Liver (tissue), 9 donors: ENCODE data around the gene PSMD14. TPM values are rescaled to one million over a fixed set of nuclear protein-coding genes. Genes with fewer than 3 reads are reported as not detected.

ENCODE experiments used
- DNase-seq: peaks from one replicate; pipeline ENCODE4 v3.0.0-alpha.2; 2017; ENCODE audit warnings: low spot score
- H3K27ac ChIP-seq, 2 donors: one replicate each; pipeline ENCODE4 v1.7.0; 2013; ENCODE audit warnings: inconsistent platforms in 2 of 2, low read length in 2 of 2, control low read depth in 1 of 2, low read depth in 1 of 2, mild to moderate bottlenecking in 1 of 2
- H3K27me3 ChIP-seq, 4 donors: one replicate each; pipeline versions ENCODE4 v1.6.1 to v1.7.0; 2013; ENCODE audit warnings: low read length in 3 of 4, inconsistent platforms in 1 of 4, mild to moderate bottlenecking in 1 of 4, moderate library complexity in 1 of 4; ENCODE audit not compliant: control insufficient read depth in 4 of 4, insufficient read depth in 4 of 4
- H3K36me3 ChIP-seq, 4 donors: one replicate each; pipeline versions ENCODE4 v1.6.1 to v1.7.0; 2013; ENCODE audit warnings: low read length in 3 of 4, mild to moderate bottlenecking in 3 of 4, low read depth in 1 of 4, moderate library complexity in 1 of 4; ENCODE audit not compliant: control insufficient read depth in 4 of 4, insufficient read depth in 3 of 4
- H3K4me1 ChIP-seq, 4 donors: one replicate each; pipeline versions ENCODE4 v1.6.1 to v1.7.0; 2013; ENCODE audit warnings: low read length in 3 of 4, mild to moderate bottlenecking in 3 of 4, moderate library complexity in 1 of 4; ENCODE audit not compliant: control insufficient read depth in 4 of 4, insufficient read depth in 4 of 4
- H3K4me3 ChIP-seq, 3 donors: one replicate each; pipeline versions ENCODE4 v1.6.1 to v1.7.0; 2013; ENCODE audit warnings: low read length in 3 of 3, control low read depth in 1 of 3, low read depth in 1 of 3, mild to moderate bottlenecking in 1 of 3
- H3K9ac ChIP-seq, 2 donors: one replicate each; pipeline ENCODE4 v1.7.0; 2013; ENCODE audit warnings: low read length in 2 of 2, mild to moderate bottlenecking in 2 of 2, moderate library complexity in 2 of 2, control low read depth in 1 of 2, low read depth in 1 of 2
- H3K9me3 ChIP-seq, 4 donors: one replicate each; pipeline versions ENCODE4 v1.6.1 to v1.7.0; 2013; ENCODE audit warnings: low read length in 3 of 4; ENCODE audit not compliant: control insufficient read depth in 4 of 4
- ATF3 ChIP-seq: IDR thresholded peaks from 2 replicates; pipeline ENCODE4 v1.6.1; 2016; ENCODE audit warnings: antibody characterized with exemption
- CTCF ChIP-seq: fragments of 150-350 bp; IDR thresholded peaks from 2 replicates; pipeline ENCODE4 v1.5.1; 2017; ENCODE audit warnings: improper control_type of control experiment, low read depth, low read length; ENCODE audit not compliant: missing input control
- EGR1 ChIP-seq, 2 donors: IDR thresholded peaks; 2 replicates each; pipeline ENCODE4 v1.6.1; 2016 to 2018; ENCODE audit warnings: antibody characterized with exemption in 2 of 2, low read depth in 2 of 2
- FOXA1 ChIP-seq: IDR thresholded peaks from 2 replicates; pipeline ENCODE4 v1.6.1; 2016; ENCODE audit warnings: antibody characterized with exemption
- FOXA2 ChIP-seq: IDR thresholded peaks from 2 replicates; pipeline ENCODE4 v1.6.1; 2016; ENCODE audit warnings: antibody characterized with exemption
- GABPA ChIP-seq, 2 donors: IDR thresholded peaks in 1 of 2; conservative IDR thresholded peaks in 1 of 2; 2 replicates each; pipeline ENCODE4 v1.6.1; 2016; ENCODE audit warnings: antibody characterized with exemption in 2 of 2, mild to moderate bottlenecking in 1 of 2, moderate library complexity in 1 of 2
- HNF4A ChIP-seq, 2 donors: conservative IDR thresholded peaks; 2 replicates each; pipeline ENCODE4 v1.6.1; 2016; ENCODE audit warnings: antibody characterized with exemption in 2 of 2, mild to moderate bottlenecking in 2 of 2
- HNF4G ChIP-seq: IDR thresholded peaks from 2 replicates; pipeline ENCODE4 v1.6.1; 2016; ENCODE audit warnings: antibody characterized with exemption
- JUND ChIP-seq, 2 donors: IDR thresholded peaks; 2 replicates each; pipeline ENCODE4 v1.6.1; 2016; ENCODE audit warnings: antibody characterized with exemption in 2 of 2
- MAX ChIP-seq: IDR thresholded peaks from 2 replicates; pipeline ENCODE4 v1.6.1; 2016; ENCODE audit warnings: antibody characterized with exemption
- NR2F2 ChIP-seq: IDR thresholded peaks from 2 replicates; pipeline ENCODE4 v1.6.1; 2016; ENCODE audit warnings: antibody characterized with exemption
- RAD21 ChIP-seq, 2 donors: IDR thresholded peaks; 2 replicates each; pipeline ENCODE4 v1.6.1; 2016; ENCODE audit warnings: antibody characterized with exemption in 2 of 2, mild to moderate bottlenecking in 2 of 2
- REST ChIP-seq: IDR thresholded peaks from 2 replicates; pipeline ENCODE4 v1.6.1; 2016; ENCODE audit warnings: antibody characterized with exemption, mild to moderate bottlenecking
- RXRA ChIP-seq, 2 donors: IDR thresholded peaks; 2 replicates each; pipeline ENCODE4 v1.6.1; 2017 to 2018; ENCODE audit warnings: antibody characterized with exemption in 2 of 2, mild to moderate bottlenecking in 1 of 2
- SP1 ChIP-seq: IDR thresholded peaks from 2 replicates; pipeline ENCODE4 v1.6.1; 2018; ENCODE audit warnings: antibody characterized with exemption, mild to moderate bottlenecking
- TAF1 ChIP-seq: conservative IDR thresholded peaks from 2 replicates; pipeline ENCODE4 v1.6.1; 2016; ENCODE audit warnings: antibody characterized with exemption, mild to moderate bottlenecking
- YY1 ChIP-seq: IDR thresholded peaks from 2 replicates; pipeline ENCODE4 v1.6.1; 2016; ENCODE audit warnings: antibody characterized with exemption, mild to moderate bottlenecking
- ZBTB33 ChIP-seq: IDR thresholded peaks from 2 replicates; pipeline ENCODE4 v1.6.1; 2016; ENCODE audit warnings: antibody characterized with exemption
- WGBS: extraction: QIAGEN DNeasy Blood & Tissue Kit; methylation state at CpG from one replicate; pipeline ENCODE4 v1.1.7; 2013; 5-methylcytosine and 5-hydroxymethylcytosine counted together
- polyA plus RNA-seq, 2 donors: library from polyadenylated mRNA; stranded (reverse) in 1 of 2; unstranded in 1 of 2; fragments of 200-250 nt in 1 of 2; fragments of >200 nt in 1 of 2; fragmentation: Nextera tagmentation in 1 of 2; extraction: Ambion mirVana in 1 of 2; gene quantifications; one replicate each; pipeline versions ENCODE4 v1.2.1 to v1.2.3, GENCODE V29; 2013 to 2015
- total RNA-seq, 2 donors: library from RNA; depleted of rRNA; stranded (reverse); fragments of >200 nt; gene quantifications; one replicate each; pipeline ENCODE4 v1.2.3, GENCODE V29; 2014
- donor health status: healthy.
- donor health status: healthy.
- donor health status: healthy.
- donor health status: healthy.
- donor health status: healthy.

PSMD14 gene
- total and polyA plus RNA-seq, 4 donors = 32.0 to 37.9 (median 33.7) TPM

- Histone ChIP-seq H3K9me3 (no peaks in the 10 kb centered on the region), H3K36me3 (no peaks in the 10 kb centered on the region), H3K4me1 (peaks cover 0 to 8% (median 2%) of the 10 kb centered on the region in 4 donors), H3K9ac (no peak overlapping the region), H3K27ac (no peak overlapping the region), H3K27me3 (no peaks in the 10 kb centered on the region), H3K4me3 (no peak overlapping the region)
- DNase-seq = no peak
- no peak for TF ChIP-seq GABPA (IDR thresholded peaks at IDR 0.05 in 1 of 2, conservative IDR thresholded peaks at IDR 0.05 in 1 of 2)
- TF ChIP-seq HNF4A (conservative IDR thresholded peaks at IDR 0.05) = no peak
- TF ChIP-seq JUND (IDR thresholded peaks at IDR 0.05) = no peak
- TF ChIP-seq NR2F2 = no peak
- no peak for TF ChIP-seq EGR1 (IDR thresholded peaks at IDR 0.05; ENCODE audit: low read depth in 2 of 2)
- no peak for TF ChIP-seq REST
- TF ChIP-seq CTCF = no peak
- TF ChIP-seq SP1 = no peak
- TF ChIP-seq FOXA2 = no peak
- no peak for TF ChIP-seq ZBTB33
- TF ChIP-seq FOXA1 = no peak
- TF ChIP-seq ATF3 = no peak
- TF ChIP-seq YY1 = no peak
- TF ChIP-seq HNF4G = no peak
- TF ChIP-seq RAD21 (IDR thresholded peaks at IDR 0.05) = no peak
- TF ChIP-seq MAX = no peak
- TF ChIP-seq RXRA (IDR thresholded peaks at IDR 0.05) = no peak
- no peak for TF ChIP-seq TAF1
- WGBS = 87% methylated on average over 2 of the region's 2 CpGs
Measured at GRCh38 chr2:161335626-161336025, 27.4 kb downstream of the PSMD14 start.
